MM.1S (cell line): ENCODE data around the gene NOP56.

Experiments used
- DNase-seq: peaks from one replicate; pipeline ENCODE4 v3.0.0-alpha.2; 2015
- H2AFZ ChIP-seq: fragments of 300-600 bp; sonication (generic); 2 replicates; pipeline ENCODE4 v1.6.0; 2016; ENCODE audit warnings: antibody characterized with exemption, low read length
- H3F3A ChIP-seq: fragments of 300-600 bp; sonication (generic); 2 replicates; pipeline ENCODE4 v1.6.1; 2016; ENCODE audit warnings: mild to moderate bottlenecking, antibody characterized with exemption, low read length, moderate library complexity, mixed read lengths; ENCODE audit not compliant: insufficient read depth
- H3K27ac ChIP-seq: fragments of 300-600 bp; sonication (generic); 2 replicates; pipeline ENCODE4 v1.5.1; 2016; ENCODE audit warnings: mild to moderate bottlenecking, low read length
- H3K27me3 ChIP-seq: fragments of 300-600 bp; sonication (generic); replicated peaks from 2 replicates; pipeline ENCODE4 v1.6.0; 2016; ENCODE audit warnings: low read length; ENCODE audit not compliant: insufficient read depth
- H3K36me3 ChIP-seq: fragments of 300-600 bp; sonication (generic); replicated peaks from 2 replicates; pipeline ENCODE4 v1.6.1; 2016; ENCODE audit warnings: mild to moderate bottlenecking, low read length, mixed read lengths; ENCODE audit not compliant: insufficient read depth
- H3K4me1 ChIP-seq: fragments of 300-600 bp; sonication (generic); 2 replicates; pipeline ENCODE4 v1.6.1; 2016; ENCODE audit warnings: low read length, mixed read lengths
- H3K4me2 ChIP-seq: fragments of 300-600 bp; sonication (generic); 2 replicates; pipeline ENCODE4 v1.6.0; 2016; ENCODE audit warnings: low read depth, low read length
- H3K4me3 ChIP-seq: fragments of 300-600 bp; sonication (generic); 2 replicates; pipeline ENCODE4 v1.5.1; 2016; ENCODE audit warnings: low read length, mixed read lengths
- H3K79me2 ChIP-seq: fragments of 300-600 bp; sonication (generic); 2 replicates; pipeline ENCODE4 v1.6.1; 2016; ENCODE audit warnings: mixed run types, low read length, mixed read lengths
- H3K9ac ChIP-seq: fragments of 300-600 bp; sonication (generic); 2 replicates; pipeline ENCODE4 v1.6.1; 2016; ENCODE audit warnings: low read length, mixed read lengths
- H3K9me2 ChIP-seq: fragments of 300-600 bp; sonication (generic); replicated peaks from 2 replicates; pipeline ENCODE4 v1.6.1; 2016; ENCODE audit warnings: mild to moderate bottlenecking, low read length, mixed read lengths; ENCODE audit not compliant: insufficient read depth
- H3K9me3 ChIP-seq: fragments of 300-600 bp; sonication (generic); replicated peaks from 2 replicates; pipeline ENCODE4 v1.6.1; 2016; ENCODE audit warnings: mild to moderate bottlenecking, low read length, mixed read lengths; ENCODE audit not compliant: insufficient read depth
- H4K20me1 ChIP-seq: fragments of 300-600 bp; sonication (generic); 2 replicates; pipeline ENCODE4 v1.6.1; 2016; ENCODE audit warnings: mild to moderate bottlenecking, low read length, moderate library complexity, mixed read lengths; ENCODE audit not compliant: insufficient read depth
- EZH2 ChIP-seq: fragments of 300-600 bp; sonication (generic); optimal IDR thresholded peaks from 2 replicates; pipeline ENCODE3; 2017; ENCODE audit warnings: low read depth, mild to moderate bottlenecking, antibody characterized with exemption, low read length, mixed read lengths
- EZH2phosphoT487 ChIP-seq: fragments of 300-600 bp; sonication (generic); IDR thresholded peaks from 2 replicates; pipeline ENCODE4 v1.6.1; 2018; ENCODE audit warnings: antibody characterized with exemption, low read length
- TF ChIP-seq, protein P1 (sequence below): fragments of 300-600 bp; sonication (generic); IDR thresholded peaks from 2 replicates; pipeline ENCODE4 v1.5.1; 2016; ENCODE audit warnings: antibody characterized with exemption, low read length, mixed read lengths

Gene NOP56

GRCh38 chr20:2688041-2688591 lies 35.7 kb downstream of the NOP56 start:
- peak overlapping the region; percentile 57 for H3K4me2 ChIP-seq
- TF ChIP-seq, protein P1, sequence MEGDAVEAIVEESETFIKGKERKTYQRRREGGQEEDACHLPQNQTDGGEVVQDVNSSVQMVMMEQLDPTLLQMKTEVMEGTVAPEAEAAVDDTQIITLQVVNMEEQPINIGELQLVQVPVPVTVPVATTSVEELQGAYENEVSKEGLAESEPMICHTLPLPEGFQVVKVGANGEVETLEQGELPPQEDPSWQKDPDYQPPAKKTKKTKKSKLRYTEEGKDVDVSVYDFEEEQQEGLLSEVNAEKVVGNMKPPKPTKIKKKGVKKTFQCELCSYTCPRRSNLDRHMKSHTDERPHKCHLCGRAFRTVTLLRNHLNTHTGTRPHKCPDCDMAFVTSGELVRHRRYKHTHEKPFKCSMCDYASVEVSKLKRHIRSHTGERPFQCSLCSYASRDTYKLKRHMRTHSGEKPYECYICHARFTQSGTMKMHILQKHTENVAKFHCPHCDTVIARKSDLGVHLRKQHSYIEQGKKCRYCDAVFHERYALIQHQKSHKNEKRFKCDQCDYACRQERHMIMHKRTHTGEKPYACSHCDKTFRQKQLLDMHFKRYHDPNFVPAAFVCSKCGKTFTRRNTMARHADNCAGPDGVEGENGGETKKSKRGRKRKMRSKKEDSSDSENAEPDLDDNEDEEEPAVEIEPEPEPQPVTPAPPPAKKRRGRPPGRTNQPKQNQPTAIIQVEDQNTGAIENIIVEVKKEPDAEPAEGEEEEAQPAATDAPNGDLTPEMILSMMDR = peak; percentile 71
- TF ChIP-seq EZH2phosphoT487 = no peak
- no peak for TF ChIP-seq EZH2

GRCh38 chr20:2690213-2690612 lies 37.8 kb downstream of the NOP56 start:
- H2AFZ ChIP-seq = no peak overlapping the region
- H3K27ac ChIP-seq = no peak overlapping the region
- TF ChIP-seq, protein P1 = no peak
- TF ChIP-seq EZH2 (no peak), EZH2phosphoT487 (no peak)
- no peaks in the 10 kb centered on the region for H3K9me2 ChIP-seq
- H3K4me3 ChIP-seq = no peak overlapping the region
- H3K27me3 ChIP-seq = peaks cover 10% of the 10 kb centered on the region
- H3F3A ChIP-seq = peaks cover 7% of the 10 kb centered on the region; the same call in 1 of the 2 replicates
- no peaks in the 10 kb centered on the region for H3K9me3 ChIP-seq
- no peak for DNase-seq
- H3K9ac ChIP-seq = no peak overlapping the region
- no peaks in the 10 kb centered on the region; the same call in 1 of the 2 replicates for H3K4me1 ChIP-seq
- no peaks in the 10 kb centered on the region for H3K36me3 ChIP-seq
- H3K4me2 ChIP-seq = no peak overlapping the region
- H4K20me1 ChIP-seq = no peaks in the 10 kb centered on the region
- no peaks in the 10 kb centered on the region for H3K79me2 ChIP-seq

More at GRCh38 chr20:2688041-2688591, 35.7 kb downstream of the NOP56 start:
- Histone ChIP-seq H3K27me3 (peaks cover 10% of the 10 kb centered on the region), H2AFZ (peak overlapping the region; percentile 62), H4K20me1 (no peaks in the 10 kb centered on the region), H3K9ac (no peak overlapping the region), H3K9me2 (no peaks in the 10 kb centered on the region), H3K4me3 (peak overlapping the region; percentile 39; the same call in 1 of the 2 replicates), H3K9me3 (no peaks in the 10 kb centered on the region), H3F3A (peaks cover 7% of the 10 kb centered on the region; the same call in 1 of the 2 replicates), H3K4me1 (no peaks in the 10 kb centered on the region; the same call in 1 of the 2 replicates), H3K79me2 (no peaks in the 10 kb centered on the region), H3K36me3 (no peaks in the 10 kb centered on the region), H3K27ac (no peak overlapping the region)
- DNase-seq = peak; percentile 56

- H3K4me1 ChIP-seq = no peaks in the 10 kb centered on the region; the same call in 1 of the 2 replicates
- no peaks in the 10 kb centered on the region for H3K79me2 ChIP-seq
- H3F3A ChIP-seq = peaks cover 7% of the 10 kb centered on the region; the same call in 1 of the 2 replicates
- no peak overlapping the region for H3K4me2 ChIP-seq
- no peaks in the 10 kb centered on the region for H4K20me1 ChIP-seq
- peaks cover 10% of the 10 kb centered on the region for H3K27me3 ChIP-seq
- DNase-seq = no peak
- H3K9me2 ChIP-seq = no peaks in the 10 kb centered on the region
- TF ChIP-seq EZH2 = no peak
- TF ChIP-seq EZH2phosphoT487 = no peak
- TF ChIP-seq, protein P1 = no peak
- H3K27ac ChIP-seq = no peak overlapping the region
- H3K4me3 ChIP-seq = no peak overlapping the region
- H2AFZ ChIP-seq = no peak overlapping the region
- no peaks in the 10 kb centered on the region for H3K9me3 ChIP-seq
- no peak overlapping the region for H3K9ac ChIP-seq
- H3K36me3 ChIP-seq = no peaks in the 10 kb centered on the region
Observed at GRCh38 chr20:2690718-2691117, 38.3 kb downstream of the NOP56 start.
